HG02571 (cell line): ENCODE measurements around the gene SEC24C.
"Not testable (repeated sequence)": the region's sequence is repeated elsewhere in the genome, so short reads cannot be mapped to it uniquely, and the experiment has no call there.

Experiments
- ATAC-seq: cut with Tn5 transposase; IDR thresholded peaks from one replicate; pipeline ENCODE4 v1.9.1; 2021; ENCODE audit warnings: mild to moderate bottlenecking, moderate library complexity; ENCODE audit not compliant: unreplicated experiment

The SEC24C gene

GRCh38 chr10:73768881-73769280, 24.7 kb downstream of the SEC24C start:
- no peak for ATAC-seq

- no peak for ATAC-seq
Observed at GRCh38 chr10:73769396-73769795, 25.2 kb downstream of the SEC24C start.

GRCh38 chr10:73771722-73772280, 27.6 kb downstream of the SEC24C start:
- ATAC-seq, result peak; percentile 55

GRCh38 chr10:73772281-73773151, 28.3 kb downstream of the SEC24C start:
- peak; percentile 55 for ATAC-seq

- no peak for ATAC-seq
Observed at GRCh38 chr10:73773152-73773879, 29.1 kb downstream of the SEC24C start.

- ATAC-seq, result no peak
Observed at GRCh38 chr10:73774637-73775036, 30.5 kb downstream of the SEC24C start.

- ATAC-seq, result no peak
Observed at GRCh38 chr10:73779018-73779417, 34.8 kb downstream of the SEC24C start.

- no peak for ATAC-seq
Observed at GRCh38 chr10:73779539-73780197, 35.5 kb downstream of the SEC24C start.

- no peak for ATAC-seq
Observed at GRCh38 chr10:73780301-73780700, 36.1 kb downstream of the SEC24C start.

- ATAC-seq, result no peak
Observed at GRCh38 chr10:73780966-73781365, 36.8 kb downstream of the SEC24C start.

GRCh38 chr10:73781548-73781878, 37.3 kb downstream of the SEC24C start:
- ATAC-seq, result peak; percentile 9

GRCh38 chr10:73781879-73782748, 37.9 kb downstream of the SEC24C start, which contains the start of gene CHCHD1:
TSS of gene CHCHD1 (plus strand) at chr10:73782048. CDS start at chr10:73782076, 28 bp downstream.
- peak; percentile 50 for ATAC-seq

- no peak for ATAC-seq
Observed at GRCh38 chr10:73782749-73783085, 38.5 kb downstream of the SEC24C start.

GRCh38 chr10:73785211-73785720, 41.1 kb downstream of the SEC24C start, which contains the start of gene ZSWIM8:
TSS of gene ZSWIM8 (plus strand) at chr10:73785606. CDS start at chr10:73785879, 273 bp downstream.
- peak; percentile 73 for ATAC-seq

GRCh38 chr10:73785721-73786511, 41.7 kb downstream of the SEC24C start:
- peak; percentile 17 for ATAC-seq

GRCh38 chr10:73786512-73786885, 42.3 kb downstream of the SEC24C start:
- ATAC-seq, result no peak

GRCh38 chr10:73787031-73787800, 43.0 kb downstream of the SEC24C start:
- ATAC-seq, result not testable (repeated sequence)

GRCh38 chr10:73788864-73789658, 44.9 kb downstream of the SEC24C start:
- ATAC-seq, result no peak
